Effector CD8-positive, alpha-beta T cell (primary cell): Measurements from ENCODE around the gene NRARP.
"Not testable (repeated sequence)": the region's sequence is repeated elsewhere in the genome, so short reads cannot be mapped to it uniquely, and the experiment has no call there.

Source experiments
- DNase-seq: peaks from one replicate; lab custom pipeline; 2025; lab: John Stamatoyannopoulos, UW
- total RNA-seq, 4 experiments: gene quantifications; one replicate each; lab custom pipeline; 2026; lab: John Stamatoyannopoulos, UW

The NRARP gene
- total RNA-seq = 0.72 to 2.5 (median 1.5) reads per million in 4 experiments

DNA sequence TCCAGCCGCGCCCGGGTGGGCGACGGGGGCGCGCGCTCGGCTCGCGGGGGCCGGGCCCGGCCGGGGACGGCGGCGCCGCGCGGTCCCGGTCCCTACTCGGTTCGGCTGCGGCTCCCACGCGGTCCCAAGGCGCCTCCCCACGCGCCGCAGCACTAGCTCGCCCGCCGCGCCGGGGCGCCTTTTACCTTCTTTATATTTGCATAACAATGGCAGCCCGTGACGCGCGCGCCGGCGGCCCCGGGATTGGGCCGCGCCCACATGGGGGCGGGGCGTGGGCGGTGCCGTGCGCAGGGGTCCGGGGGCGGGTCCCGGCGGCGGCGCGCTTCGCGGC is at the start of gene NRARP:
TSS of gene NRARP (minus strand) at position 154 of the 331 bp plus-strand sequence. CDS start 343 bp downstream, outside the sequence.
- DNase-seq = peak; percentile 91

GRCh38 chr9:137350696-137351584 is 48.9 kb upstream of the NRARP start:
- no peak for DNase-seq

DNA sequence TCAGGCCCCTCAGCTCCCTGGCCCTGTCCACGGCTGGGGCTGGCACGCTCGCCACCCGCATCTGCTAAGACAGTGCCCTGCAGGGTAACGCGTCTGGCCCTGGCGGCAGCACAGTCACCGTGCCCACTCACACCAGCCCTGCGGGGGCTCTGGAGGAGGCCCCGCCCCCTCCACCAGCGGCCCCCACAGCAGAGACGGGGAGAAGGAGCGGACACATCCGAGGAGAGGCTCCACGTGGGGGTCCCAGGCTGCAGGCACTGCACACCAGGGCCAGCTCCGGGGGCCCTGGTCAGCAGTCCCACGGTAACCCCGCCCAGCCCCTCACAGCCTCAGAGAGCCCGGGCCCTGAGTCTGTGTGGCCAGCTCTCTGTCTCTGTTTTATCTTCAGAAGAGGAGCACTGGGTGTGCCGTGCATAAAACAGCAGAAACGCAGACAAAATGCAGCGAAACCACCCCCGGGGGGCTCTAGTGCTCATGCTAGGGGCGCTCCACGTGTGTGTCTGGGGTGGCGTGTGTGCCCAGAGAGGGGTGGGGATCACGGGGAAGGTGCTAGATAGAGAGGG is 47.5 kb upstream of the NRARP start:
- DNase-seq = no peak

GRCh38 chr9:137348769-137349470 is 46.8 kb upstream of the NRARP start:
- DNase-seq = no peak

DNA sequence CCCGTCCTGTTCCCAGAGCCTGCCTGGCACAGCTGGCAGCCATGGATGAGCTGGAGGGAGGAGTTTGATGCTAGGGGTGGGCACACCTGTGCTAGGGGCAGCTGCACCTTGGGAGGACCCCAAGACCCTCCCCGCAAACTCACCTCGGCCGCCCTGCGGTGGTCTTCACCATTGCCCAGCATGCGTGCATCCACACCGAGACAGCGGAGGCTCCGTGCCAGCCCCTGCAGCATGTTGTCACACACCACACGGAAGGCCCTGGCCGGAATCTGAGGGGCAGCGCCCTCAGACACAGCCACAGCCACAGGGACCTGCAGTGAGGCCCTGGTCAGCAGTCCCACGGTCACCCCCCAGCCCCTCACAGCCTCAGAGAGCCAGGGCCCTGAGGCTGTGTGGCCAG is 45.9 kb upstream of the NRARP start:
- no peak for DNase-seq

- no peak for DNase-seq
These were observed 40.4 kb upstream of the NRARP start for GRCh38 chr9:137342482-137342881.

DNA sequence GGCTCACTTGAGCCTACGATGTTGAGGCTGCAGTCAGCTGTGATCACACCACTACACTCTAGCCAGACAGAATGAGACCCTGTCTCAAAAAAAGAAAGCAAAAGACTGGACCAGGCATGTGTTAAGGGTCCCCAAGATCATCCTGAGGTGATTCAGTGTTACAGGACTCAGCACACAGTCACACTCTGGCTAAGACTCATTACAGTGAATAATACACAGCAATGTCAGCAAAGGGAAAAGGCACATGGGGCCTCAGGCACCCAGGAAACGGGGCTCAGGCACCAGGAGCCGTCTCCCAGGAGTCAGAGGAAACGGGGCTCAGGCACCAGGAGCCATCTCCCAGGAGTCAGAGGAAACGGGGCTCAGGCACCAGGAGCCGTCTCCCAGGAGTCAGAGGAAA is 39.2 kb upstream of the NRARP start:
- DNase-seq = no peak

GRCh38 chr9:137339908-137340462 is 37.9 kb upstream of the NRARP start:
- not testable (repeated sequence) for DNase-seq

DNA sequence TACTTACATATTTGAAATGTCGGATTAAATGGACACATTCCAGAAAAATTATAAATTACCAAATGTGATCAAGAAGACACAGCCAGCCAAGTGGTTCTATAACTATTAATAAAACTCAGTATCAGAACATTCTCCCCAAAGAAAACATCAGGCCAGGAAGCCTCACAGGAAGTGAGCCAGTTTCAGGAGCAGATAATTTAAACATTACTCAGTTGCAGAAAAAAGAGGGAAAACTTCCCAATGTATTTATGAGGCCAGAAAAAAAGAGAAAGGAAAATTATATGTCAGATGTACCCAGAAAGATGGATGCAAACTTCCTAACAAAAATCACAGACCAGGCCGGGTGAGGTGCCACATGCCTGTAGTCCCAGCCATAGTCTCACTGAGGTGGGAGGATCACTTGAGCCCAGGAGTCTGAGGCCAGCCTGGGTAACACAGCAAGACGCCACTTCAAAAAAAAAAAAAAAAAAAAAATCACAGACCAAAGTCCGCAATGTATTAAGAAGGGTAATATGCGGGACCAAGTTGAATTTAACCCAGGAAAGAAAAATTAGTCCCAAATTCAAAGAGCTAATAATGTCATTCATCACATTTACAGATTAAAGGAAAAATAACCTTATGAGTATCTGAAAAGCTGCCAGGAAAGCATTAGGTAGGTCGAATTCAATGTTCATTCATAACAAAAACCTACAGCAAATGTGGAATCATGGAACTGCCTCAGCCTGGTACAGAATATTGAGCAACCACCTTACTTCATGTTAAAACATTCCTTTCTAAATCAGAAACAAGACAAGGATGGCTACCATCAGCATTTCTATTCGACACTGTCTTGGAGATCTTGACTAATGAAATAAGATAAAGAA is 37.2 kb upstream of the NRARP start:
- no peak for DNase-seq

GRCh38 chr9:137336735-137337134 is 34.7 kb upstream of the NRARP start:
- no peak for DNase-seq

DNA sequence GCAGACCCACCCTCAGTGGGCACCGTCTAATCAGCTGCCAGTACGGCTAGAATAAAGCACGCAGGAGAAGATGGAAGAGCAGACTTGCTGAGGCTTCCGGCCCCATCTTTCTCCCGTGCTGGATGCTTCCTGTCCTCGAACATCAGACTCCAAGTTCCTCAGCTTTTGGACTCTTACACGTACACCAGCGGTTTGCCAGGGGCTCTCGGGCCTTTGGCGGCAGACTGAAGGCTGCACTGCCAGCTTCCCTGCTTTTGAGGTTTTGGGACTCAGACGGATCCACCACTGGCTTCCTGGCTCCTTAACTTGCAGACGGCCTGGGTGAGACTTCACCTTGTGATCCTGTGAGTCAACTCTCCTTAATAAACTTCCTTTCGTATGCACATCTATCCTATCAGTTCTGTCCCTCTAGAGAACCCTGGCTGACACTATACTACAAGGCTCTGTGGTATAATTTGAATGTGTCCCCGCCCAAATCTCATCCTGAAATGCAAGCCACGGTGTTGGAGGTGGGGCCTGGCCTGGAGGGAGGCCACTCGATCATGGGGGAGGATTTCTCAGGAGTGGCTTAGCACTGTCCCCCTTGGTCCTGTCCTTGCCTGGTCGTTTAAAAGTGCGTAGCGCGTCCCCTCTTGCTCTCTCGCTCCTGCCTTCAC is 31.1 kb upstream of the NRARP start:
- no peak for DNase-seq

- DNase-seq = no peak
These were observed 29.9 kb upstream of the NRARP start for GRCh38 chr9:137331929-137332328.

GRCh38 chr9:137330689-137331088 is 28.6 kb upstream of the NRARP start:
- no peak for DNase-seq

DNA sequence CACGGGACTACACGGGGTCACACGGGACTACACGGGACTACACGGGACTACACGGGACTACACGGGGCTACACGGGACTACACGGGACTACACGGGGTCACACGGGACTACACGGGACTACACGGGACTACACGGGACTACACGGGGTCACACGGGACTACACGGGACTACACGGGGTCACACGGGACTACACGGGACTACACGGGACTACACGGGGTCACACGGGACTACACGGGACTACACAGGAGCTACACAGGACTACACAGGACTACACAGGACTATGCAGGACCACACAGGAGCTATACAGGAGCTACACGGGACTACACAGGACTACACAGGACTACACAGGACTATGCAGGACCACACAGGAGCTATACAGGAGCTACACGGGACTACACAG is 27.5 kb upstream of the NRARP start:
- not testable (repeated sequence) for DNase-seq

DNA sequence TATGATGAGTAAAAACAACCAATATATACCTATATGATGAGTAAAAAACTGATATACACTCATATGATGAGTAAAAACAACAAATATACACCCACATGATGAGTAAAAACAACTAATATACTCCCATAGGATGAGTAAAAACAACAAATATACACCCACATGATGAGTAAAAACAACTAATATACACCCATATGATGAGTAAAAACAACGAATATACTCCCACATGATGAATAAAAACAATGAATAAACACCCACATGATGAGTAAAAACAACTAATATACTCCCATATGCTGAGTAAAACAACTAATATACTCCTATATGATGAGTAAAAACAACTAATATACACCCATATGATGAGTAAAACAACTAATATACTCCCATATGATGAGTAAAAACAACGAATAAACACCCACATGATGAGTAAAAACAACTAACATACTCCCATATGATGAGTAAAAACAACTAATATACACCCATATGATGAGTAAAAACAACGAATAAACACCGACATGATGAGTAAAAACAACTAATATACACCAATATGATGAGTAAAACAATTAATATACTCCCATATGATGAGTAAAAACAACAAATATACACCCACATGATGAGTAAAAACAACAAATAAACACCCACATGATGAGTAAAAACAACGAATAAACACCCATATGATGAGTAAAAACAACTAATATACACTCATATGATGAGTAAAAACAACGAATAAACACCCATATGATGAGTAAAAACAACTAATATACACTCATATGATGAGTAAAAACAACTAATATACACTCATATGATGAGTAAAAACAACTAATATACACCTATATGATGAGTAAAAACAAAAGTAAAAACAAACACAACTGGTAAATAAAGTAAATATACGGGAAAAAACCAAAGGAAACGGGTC is 25.8 kb upstream of the NRARP start:
- DNase-seq = not testable (repeated sequence)

- DNase-seq = no peak
These were observed 24.5 kb upstream of the NRARP start for GRCh38 chr9:137326445-137327065.

GRCh38 chr9:137325799-137326198 is 23.7 kb upstream of the NRARP start:
- DNase-seq = no peak

GRCh38 chr9:137325124-137325523 is 23.1 kb upstream of the NRARP start:
- no peak for DNase-seq

DNA sequence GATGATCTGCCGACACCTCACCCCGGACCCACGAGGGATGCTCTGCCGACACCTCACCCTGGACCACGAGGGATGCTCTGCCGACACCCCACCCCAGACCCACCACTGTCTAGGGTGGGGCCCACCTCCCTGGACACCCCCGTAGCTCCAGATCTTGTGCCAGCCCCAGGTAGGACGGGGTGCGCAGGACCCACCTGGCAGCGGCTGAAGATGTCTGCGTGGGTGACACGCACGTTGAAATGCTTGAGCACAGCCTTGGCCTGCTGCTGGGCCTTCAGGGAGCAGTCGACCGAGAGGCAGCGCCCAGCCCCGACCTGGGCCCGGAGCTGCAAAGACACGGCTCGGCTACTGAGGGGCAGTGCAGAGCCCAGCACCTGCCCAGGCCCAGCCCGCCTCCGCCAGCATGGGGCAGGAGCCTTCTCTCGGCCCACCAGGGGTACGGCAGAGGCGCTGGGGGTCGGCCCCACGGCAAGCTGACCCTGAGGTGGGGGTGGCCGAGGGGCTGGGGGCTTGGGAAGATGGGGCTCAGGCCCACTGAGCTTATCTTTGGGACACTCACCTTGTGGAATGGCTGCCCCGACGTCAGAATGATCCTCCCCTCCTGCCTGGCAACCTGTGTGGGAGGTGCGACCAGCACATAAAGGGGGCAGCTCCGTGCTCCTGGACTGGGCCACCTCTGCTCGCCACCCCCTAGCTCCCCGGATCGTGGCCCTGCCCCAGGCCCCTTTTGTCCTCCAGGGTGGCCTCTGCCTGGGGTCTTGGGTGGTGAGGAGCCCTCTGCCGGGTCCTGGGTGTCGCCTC is 21.7 kb upstream of the NRARP start:
- DNase-seq = no peak
